AG09309 (cell line): ENCODE data around the gene KRTCAP2.

Experiments
- DNase-seq: peaks from one replicate; pipeline ENCODE4 v3.0.0-alpha.2; 2010; ENCODE audit warnings: low read depth
- H3K4me3 ChIP-seq: 2 replicates; pipeline ENCODE4 v1.5.1; 2011; ENCODE audit warnings: mild to moderate bottlenecking, low read depth, low read length, moderate library complexity; ENCODE audit not compliant: control insufficient read depth
- TF ChIP-seq, protein P1 (sequence below): IDR thresholded peaks from 2 replicates; pipeline ENCODE4 v1.5.1; 2011; ENCODE audit warnings: mild to moderate bottlenecking, low read depth, low read length, inconsistent platforms; ENCODE audit not compliant: insufficient read depth, control insufficient read depth; ENCODE audit errors: missing control alignments

The KRTCAP2 gene

DNA sequence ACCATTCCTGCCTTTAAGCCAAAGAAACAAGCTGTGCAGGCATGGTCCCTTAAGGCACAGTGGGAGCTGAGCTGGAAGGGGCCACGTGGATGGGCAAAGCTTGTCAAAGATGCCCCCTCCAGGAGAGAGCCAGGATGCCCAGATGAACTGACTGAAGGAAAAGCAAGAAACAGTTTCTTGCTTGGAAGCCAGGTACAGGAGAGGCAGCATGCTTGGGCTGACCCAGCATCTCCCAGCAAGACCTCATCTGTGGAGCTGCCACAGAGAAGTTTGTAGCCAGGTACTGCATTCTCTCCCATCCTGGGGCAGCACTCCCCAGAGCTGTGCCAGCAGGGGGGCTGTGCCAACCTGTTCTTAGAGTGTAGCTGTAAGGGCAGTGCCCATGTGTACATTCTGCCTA, 38.8 kb downstream of the KRTCAP2 start:
- TF ChIP-seq, protein P1, sequence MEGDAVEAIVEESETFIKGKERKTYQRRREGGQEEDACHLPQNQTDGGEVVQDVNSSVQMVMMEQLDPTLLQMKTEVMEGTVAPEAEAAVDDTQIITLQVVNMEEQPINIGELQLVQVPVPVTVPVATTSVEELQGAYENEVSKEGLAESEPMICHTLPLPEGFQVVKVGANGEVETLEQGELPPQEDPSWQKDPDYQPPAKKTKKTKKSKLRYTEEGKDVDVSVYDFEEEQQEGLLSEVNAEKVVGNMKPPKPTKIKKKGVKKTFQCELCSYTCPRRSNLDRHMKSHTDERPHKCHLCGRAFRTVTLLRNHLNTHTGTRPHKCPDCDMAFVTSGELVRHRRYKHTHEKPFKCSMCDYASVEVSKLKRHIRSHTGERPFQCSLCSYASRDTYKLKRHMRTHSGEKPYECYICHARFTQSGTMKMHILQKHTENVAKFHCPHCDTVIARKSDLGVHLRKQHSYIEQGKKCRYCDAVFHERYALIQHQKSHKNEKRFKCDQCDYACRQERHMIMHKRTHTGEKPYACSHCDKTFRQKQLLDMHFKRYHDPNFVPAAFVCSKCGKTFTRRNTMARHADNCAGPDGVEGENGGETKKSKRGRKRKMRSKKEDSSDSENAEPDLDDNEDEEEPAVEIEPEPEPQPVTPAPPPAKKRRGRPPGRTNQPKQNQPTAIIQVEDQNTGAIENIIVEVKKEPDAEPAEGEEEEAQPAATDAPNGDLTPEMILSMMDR: no peak
- H3K4me3 ChIP-seq: no peak overlapping the region
- DNase-seq: no peak

DNA sequence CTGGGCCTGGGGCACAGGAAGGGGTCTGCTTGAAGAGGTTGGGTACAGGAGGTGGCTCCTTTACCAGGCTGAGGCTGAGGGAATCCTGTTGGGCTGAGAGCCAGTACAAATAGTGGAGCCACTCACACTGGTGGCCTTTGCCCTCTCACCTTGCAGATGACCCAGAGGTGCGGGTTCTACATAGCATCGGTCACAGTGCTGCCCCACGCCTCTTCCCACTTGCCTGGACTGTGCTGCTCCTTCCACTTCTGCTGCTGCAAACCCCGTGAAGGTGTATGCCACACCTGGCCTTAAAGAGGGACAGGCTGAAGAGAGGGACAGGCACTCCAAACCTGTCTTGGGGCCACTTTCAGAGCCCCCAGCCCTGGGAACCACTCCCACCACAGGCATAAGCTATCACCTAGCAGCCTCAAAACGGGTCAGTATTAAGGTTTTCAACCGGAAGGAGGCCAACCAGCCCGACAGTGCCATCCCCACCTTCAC, 39.3 kb downstream of the KRTCAP2 start:
- TF ChIP-seq, protein P1: no peak
- DNase-seq: no peak
- H3K4me3 ChIP-seq: no peak overlapping the region

DNA sequence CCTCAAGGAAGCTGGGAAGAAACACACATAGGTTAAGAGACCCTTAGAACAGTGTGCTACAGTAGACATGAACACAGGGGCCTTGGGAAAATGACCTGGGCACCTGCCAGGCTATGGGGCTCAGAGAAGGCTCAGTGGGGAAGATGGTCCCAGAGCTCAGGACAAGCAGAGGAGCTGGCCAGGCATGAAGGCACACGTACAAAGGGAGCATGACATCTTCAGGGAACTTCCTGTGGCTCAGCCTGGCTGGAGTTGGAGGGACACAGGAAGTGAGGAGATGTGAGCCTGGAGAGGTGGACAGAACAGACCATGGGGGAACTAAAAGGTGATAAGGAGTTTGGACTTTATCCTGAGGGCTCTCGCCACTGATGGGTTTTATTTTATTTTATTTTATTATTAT, 41.2 kb downstream of the KRTCAP2 start:
- H3K4me3 ChIP-seq: no peak overlapping the region
- TF ChIP-seq, protein P1: no peak
- DNase-seq: no peak

DNA sequence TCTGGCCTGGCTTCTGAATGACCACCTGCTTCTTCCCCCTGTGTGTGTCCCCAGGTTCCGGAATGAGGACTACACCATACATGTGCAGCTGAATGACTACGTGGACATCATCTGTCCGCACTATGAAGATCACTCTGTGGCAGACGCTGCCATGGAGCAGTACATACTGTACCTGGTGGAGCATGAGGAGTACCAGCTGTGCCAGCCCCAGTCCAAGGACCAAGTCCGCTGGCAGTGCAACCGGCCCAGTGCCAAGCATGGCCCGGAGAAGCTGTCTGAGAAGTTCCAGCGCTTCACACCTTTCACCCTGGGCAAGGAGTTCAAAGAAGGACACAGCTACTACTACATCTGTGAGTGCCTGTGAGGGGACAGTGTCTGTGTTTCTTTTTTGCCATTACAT, 41.8 kb downstream of the KRTCAP2 start:
- no peak overlapping the region for H3K4me3 ChIP-seq
- DNase-seq: no peak
- TF ChIP-seq, protein P1: no peak

DNA sequence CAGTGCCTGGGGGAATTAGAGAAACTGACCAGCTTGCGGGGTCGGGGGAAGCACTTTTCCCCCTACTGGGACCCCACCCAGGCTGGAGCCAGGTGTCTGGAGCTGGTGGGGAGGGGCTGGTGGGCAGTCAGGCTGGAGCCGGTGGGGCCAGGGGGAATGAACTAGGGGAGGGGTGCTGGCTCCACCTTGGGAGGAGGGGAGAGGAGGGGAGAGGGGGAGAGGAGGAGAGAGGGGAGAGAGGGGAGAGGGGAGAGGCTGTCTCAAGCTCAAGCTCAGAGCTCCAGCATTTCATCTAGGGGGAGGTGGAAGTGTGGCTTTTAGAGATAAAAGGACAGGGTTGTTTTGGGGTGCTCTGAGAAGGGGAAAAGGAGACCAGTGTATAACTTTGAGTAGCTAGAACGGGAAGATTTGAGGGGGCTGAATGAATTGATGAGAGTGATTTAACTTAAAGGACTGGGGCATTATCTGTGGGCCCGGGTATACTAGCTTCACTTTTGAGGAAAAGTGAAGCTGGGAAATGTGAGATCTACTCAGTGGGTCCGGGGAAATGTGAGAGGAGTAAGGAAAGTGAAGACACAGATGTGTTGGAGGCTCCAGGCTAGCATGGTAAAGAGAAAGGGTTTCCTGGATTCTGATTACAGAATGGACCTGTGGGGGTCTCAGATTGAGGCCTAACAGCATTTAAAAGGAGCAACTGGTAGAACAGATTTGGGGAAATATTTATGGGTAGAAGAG, 42.7 kb downstream of the KRTCAP2 start:
- no peak for DNase-seq
- TF ChIP-seq, protein P1: no peak
- H3K4me3 ChIP-seq: no peak overlapping the region

DNA sequence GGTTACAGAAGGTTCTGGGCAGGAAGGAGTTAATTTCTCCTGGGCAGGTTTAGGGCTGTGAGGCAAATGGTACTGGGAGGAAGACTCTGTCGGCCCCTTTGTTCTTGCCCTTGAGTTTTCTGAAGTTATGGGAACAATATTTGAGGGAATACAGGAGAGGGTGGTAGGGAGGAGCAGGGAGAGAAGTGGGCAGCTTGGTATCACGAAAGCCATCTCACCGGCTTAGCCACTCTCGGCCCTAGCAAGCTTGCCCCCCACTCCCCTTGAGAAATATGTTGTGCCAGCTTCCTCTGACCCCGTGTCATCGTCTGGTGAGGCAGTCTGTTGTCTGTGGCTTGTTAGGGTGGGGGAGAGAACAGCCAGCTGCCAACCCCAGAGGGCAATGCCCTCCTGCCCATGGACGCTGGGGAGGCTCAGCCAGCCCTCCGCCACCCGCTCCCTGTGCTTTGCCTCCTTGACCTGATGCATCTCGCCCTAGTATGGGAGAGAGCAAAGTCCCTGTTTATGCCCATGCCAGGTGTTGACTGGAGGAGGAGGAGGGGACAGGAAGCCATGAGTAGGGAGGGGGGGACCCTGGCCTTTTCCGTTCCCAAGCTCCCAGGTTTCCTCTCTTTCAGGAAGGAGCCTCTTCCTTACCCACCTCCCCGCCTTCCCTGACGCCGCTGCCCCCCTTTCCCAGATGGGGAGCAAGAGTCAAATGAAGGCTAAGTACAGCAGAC, 44.2 kb downstream of the KRTCAP2 start:
- DNase-seq: no peak

More for the DNA sequence above, 44.2 kb downstream of the KRTCAP2 start:
- H3K4me3 ChIP-seq: no peak overlapping the region
- TF ChIP-seq, protein P1: no peak
